HS-5 (cell line): ENCODE data around the gene TJAP1.
A peak's percentile ranks its signal among the peaks of the same experiment; 100 is the strongest.

Experiments
- DNase-seq: peaks from one replicate; pipeline ENCODE4 v3.0.0-alpha.2; 2012; ENCODE audit warnings: low read depth

Gene TJAP1, protein sequence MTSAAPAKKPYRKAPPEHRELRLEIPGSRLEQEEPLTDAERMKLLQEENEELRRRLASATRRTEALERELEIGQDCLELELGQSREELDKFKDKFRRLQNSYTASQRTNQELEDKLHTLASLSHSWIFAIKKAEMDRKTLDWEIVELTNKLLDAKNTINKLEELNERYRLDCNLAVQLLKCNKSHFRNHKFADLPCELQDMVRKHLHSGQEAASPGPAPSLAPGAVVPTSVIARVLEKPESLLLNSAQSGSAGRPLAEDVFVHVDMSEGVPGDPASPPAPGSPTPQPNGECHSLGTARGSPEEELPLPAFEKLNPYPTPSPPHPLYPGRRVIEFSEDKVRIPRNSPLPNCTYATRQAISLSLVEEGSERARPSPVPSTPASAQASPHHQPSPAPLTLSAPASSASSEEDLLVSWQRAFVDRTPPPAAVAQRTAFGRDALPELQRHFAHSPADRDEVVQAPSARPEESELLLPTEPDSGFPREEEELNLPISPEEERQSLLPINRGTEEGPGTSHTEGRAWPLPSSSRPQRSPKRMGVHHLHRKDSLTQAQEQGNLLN

GRCh38 chr6:43477235-43478007, at the start of gene TJAP1:
Gene TJAP1 (plus strand): TSS chr6:43477570. CDS start chr6:43499002, 21,432 bp downstream.
- no peak for DNase-seq

DNA sequence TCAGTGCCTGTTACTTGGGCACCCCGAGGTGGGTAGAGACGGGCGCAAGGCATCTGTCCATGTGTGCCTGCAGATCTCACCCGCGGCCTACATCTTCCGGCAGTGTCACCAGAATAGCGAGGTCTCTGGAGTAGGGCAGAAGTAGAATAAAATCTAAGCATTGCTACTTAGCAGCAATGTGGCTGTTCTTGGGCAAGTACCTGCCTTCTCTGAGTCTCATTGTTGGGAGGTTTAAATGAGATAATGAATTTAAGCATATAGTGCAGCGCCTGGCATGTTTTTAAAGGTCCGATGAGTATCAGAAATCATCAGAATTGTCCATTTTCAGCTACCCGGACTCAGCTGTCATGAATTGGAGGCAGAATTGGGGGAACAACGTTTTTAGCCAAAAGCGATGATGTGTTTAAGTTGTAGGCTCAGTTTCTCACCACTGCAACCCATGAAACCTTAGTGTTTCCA, 49.2 kb upstream of the TJAP1 start:
- no peak for DNase-seq

- DNase-seq = no peak
These were observed 48.5 kb upstream of the TJAP1 start for GRCh38 chr6:43428874-43429273.

DNA sequence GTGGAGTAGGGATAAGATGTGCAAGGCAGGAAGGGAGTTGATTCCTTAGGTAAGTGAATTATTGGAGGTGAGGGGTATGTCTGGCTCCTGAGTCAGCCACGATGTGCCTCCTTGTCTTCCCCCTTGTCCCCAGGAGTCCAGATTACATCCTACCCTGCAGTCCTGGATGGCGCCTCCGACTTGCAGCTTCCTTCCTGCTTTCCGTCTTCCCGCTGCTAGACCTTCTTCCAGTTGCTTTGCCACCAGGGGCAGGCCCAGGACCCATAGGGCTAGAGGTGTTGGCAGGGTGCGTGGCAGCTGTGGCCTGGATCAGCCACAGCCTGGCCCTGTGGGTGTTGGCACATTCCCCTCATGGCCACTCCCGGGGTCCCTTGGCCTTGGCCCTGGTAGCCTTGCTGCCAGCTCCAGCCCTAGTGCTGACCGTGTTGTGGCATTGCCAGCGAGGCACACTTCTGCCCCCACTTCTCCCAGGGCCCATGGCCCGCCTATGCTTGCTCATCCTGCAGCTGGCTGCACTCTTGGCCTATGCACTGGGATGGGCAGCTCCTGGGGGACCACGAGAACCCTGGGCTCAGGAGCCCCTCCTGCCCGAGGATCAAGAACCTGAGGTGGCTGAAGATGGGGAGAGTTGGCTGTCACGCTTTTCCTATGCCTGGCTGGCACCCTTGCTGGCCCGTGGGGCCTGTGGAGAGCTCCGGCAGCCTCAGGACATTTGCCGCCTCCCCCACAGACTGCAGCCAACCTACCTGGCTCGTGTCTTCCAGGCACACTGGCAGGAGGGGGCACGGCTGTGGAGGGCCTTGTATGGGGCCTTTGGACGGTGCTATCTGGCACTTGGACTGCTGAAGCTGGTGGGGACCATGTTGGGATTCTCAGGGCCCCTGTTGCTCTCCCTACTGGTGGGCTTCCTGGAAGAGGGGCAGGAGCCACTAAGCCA, 45.1 kb upstream of the TJAP1 start:
- DNase-seq = no peak

DNA sequence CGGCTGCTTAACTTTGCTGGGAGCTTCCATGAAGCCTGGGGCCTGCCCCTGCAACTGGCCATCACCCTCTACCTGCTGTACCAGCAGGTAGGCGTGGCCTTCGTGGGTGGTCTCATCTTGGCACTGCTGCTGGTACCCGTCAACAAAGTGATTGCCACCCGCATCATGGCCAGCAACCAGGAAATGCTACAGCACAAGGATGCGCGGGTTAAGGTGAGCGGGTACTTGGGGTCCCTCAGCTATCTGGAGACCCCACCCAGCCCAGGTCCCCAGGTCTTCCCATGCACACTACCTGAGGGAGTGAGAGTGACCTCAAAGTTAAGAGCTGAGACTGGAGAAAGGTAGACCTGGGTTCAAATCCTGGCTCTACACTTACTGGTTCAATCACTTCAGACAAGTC, 44.2 kb upstream of the TJAP1 start:
- DNase-seq = no peak

DNA sequence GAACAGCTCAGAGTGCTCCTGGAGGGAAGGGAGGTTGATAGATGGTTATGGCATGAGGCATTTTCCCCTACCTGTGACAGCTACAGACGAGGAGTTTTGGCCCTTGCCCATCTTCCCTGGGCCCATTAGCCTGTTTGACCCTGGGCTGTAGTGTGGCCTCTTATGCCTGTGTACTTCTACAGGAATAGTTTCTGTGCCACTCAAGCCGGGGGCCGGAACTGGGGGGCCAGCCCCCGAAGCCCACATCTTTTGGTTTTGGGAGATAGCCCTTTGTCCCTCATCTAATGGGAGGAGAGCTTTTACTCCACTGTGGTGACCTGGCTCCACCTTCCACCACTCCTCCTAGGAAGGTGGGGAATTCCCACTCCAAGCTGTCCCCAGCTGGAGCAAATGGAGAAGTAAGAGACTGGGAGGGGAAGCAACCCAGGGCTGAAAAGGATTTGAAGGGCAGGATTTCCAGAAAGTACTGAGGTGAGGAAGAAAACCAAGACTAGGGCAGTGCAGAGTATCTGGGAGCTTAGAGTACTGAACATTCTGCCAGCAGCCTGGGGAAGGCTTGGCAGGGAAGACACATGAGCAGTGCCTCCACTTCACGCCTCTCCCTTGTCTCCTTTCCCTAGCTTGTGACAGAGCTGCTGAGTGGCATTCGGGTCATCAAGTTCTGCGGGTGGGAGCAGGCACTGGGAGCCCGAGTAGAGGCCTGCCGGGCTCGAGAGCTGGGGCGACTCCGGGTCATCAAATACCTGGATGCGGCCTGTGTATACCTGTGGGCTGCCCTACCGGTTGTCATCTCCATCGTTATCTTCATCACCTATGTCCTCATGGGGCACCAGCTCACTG, 43.1 kb upstream of the TJAP1 start:
- no peak for DNase-seq

DNA sequence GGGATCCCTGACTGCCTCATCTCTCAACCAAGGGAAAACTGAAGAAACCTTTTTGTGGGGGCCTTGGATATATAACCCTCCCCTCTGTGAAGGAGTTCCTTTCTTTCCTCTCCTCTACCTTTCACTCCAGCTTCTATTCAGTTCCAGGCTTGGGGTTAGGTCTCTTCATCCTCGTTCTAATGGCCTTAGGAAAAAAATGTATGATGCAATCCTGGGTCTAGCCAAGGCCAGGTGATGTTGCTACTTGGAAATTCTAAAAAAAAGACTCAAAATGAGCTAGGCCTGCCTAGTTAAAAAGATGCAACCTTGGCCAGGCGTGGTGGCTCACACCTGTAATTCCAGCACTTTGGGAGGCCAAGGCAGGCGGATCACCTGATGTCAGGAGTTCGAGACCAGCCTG, 42.4 kb upstream of the TJAP1 start:
- no peak for DNase-seq

- no peak for DNase-seq
These were observed 41.5 kb upstream of the TJAP1 start for GRCh38 chr6:43435682-43436437.

GRCh38 chr6:43436577-43437282, 40.6 kb upstream of the TJAP1 start:
- DNase-seq = peak; percentile 73

GRCh38 chr6:43437700-43438099, 39.7 kb upstream of the TJAP1 start:
- DNase-seq = no peak

DNA sequence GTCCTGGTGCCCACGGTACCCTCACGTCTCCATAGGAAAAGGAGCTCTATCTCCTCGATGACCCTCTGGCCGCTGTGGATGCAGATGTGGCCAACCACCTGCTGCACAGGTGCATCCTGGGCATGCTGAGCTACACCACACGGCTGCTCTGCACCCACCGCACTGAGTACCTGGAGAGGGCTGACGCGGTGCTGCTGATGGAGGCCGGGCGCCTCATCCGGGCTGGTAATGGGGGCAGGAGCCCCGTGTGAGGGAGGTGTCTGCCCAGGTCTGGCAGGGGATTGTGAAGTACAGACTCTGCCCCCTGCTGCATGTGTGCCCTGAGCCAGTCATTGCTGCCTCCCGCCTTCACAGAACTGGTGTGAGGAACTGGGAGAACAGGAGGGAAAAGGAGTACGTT, 34.4 kb upstream of the TJAP1 start:
- no peak for DNase-seq

DNA sequence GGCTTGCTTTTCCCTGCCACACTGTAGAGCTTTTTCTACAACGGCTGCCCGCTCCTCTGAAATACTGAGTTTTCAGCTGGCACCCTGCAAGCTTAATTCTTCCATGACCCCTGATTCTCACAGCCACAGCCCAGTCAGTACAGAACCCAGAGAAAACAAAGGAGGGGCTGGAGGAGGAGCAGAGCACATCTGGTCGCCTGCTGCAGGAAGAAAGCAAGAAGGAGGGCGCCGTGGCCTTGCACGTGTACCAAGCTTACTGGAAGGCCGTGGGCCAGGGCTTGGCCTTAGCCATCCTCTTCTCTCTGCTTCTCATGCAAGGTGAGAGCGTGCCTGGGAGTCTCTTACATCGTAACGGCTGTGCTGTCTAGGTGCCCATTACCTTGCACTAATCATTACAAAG, 33.3 kb upstream of the TJAP1 start:
- no peak for DNase-seq

DNA sequence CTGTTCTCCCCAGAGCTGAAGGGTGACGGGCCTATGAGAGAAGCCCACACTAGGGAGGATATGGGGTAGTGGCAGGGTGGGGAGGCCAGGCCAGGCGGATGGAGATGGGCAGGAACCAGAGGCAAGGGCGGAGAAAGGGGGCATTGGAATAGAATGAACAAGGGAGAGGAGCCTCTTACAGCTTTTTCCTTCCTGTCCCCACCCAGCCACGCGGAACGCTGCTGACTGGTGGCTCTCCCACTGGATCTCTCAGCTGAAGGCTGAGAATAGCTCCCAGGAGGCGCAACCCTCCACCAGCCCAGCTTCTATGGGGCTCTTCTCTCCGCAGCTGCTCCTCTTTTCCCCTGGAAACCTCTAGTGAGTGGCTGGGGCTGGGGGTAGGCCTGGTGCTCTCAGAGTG, 32.8 kb upstream of the TJAP1 start:
- no peak for DNase-seq

DNA sequence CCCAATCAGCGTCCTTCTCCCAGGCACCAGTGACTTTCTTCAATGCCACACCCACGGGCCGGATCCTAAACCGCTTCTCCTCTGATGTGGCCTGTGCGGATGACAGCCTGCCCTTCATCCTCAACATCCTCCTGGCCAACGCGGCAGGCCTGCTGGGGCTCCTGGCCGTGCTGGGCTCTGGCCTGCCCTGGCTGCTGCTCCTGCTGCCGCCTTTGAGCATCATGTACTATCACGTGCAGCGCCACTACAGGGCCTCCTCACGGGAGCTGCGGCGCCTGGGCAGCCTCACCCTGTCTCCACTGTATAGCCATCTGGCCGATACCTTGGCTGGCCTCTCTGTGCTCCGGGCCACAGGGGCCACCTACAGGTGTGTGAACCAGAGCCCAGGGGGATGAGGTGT, 31.8 kb upstream of the TJAP1 start:
- DNase-seq = no peak

DNA sequence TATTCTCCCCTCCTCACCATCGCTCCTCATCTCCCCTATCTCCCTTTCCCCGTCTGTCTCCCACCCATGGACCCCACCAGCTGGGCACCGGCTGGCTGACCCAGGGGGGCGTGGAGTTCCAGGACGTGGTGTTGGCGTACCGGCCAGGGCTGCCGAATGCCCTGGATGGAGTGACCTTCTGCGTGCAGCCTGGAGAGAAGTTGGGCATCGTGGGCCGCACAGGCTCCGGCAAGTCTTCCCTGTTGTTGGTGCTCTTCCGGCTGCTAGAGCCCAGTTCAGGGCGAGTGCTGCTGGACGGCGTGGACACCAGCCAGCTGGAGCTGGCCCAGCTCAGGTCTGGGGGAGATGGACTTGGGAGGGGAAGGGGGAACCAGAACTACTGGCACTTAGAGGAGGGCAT, 29.8 kb upstream of the TJAP1 start:
- DNase-seq = no peak

DNA sequence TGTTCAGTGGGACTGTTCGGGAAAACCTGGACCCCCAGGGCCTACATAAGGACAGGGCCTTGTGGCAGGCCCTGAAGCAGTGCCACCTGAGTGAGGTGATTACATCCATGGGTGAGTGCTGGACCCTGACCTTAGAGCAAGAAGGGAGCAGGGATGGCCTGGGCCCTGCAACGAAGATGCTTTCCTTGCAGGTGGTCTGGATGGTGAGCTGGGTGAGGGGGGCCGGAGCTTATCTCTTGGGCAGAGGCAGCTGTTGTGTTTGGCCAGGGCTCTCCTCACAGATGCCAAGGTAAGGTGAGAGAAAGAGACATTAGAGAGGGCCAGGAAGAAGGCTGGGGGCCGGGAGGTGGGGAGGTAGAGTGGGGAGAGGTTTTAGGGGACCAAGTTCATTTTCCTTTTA, 28.5 kb upstream of the TJAP1 start:
- no peak for DNase-seq

DNA sequence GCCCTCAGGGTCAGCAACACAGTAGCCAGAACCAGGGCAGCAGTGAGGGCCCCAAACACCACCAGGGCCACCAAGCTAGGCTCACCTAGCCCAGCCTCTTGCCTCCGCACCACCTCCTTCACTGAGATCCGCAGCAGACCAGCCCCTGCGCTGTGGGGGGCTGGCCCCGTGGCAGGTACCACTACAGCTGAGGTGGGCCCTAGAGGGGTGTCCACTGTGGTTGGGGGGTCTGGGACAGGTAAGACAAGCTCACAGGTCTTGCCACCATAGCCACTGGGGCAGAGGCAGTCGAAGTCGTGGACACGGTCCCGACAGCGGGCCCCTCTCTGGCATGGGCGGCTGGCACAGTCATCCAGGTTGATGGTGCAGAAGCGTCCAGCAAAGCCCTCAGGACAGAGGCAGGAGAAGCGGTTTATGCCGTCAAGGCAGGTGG, 26.7 kb upstream of the TJAP1 start:
- DNase-seq = no peak

DNA sequence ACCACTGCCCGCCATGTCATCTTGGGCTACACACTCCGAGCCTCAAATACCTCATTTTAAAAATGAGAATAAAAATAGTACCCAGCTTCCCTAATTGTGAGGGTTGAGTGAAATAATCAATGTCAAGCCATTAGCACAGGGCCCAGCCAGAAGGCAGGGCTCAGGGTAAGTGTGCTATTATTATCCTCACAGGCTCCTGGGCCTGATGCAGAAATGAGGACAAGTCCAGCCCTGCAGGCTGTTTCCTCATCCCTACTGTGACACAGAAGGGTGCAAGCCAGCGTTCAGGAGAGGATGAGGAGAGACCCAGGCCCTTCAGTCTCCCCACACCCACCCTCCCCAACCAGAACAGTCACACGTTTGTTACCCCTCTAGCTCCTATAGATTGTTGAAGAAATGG, 26.0 kb upstream of the TJAP1 start:
- no peak for DNase-seq

GRCh38 chr6:43451939-43452338, 25.4 kb upstream of the TJAP1 start:
- DNase-seq = no peak

GRCh38 chr6:43452896-43453295, 24.5 kb upstream of the TJAP1 start:
- DNase-seq = no peak
